ENCODE results near the gene TARS1. TPM values are rescaled to one million over a fixed set of nuclear protein-coding genes. Genes with fewer than 3 reads are reported as not detected.

The TARS1 gene
- total RNA-seq, 1 experiment from 2014 or later, result 417 TPM

- no peak overlapping the region for H2AK5ac ChIP-seq (ENCODE audit: insufficient read length, low read length)
- H3K14ac ChIP-seq (ENCODE audit: insufficient read depth, low read length), result no peak overlapping the region
- H3K4me1 Mint-ChIP-seq, result peaks cover 1 to 3% of the 10 kb centered on the region in 2 experiments; a peak in 3 of 4 replicates
- H3K9me3 ChIP-seq (ENCODE audit: control insufficient read depth, low read depth, low read length), result no peaks in the 10 kb centered on the region
- H2BK20ac ChIP-seq (ENCODE audit: low read depth, low read length, poor library complexity, severe bottlenecking), result no peak overlapping the region
- no peak overlapping the region for H3K23ac ChIP-seq (ENCODE audit: insufficient read length, low read depth, low read length)
- H4K8ac ChIP-seq (replicated peaks; ENCODE audit: insufficient read length, low read depth, low read length), result no peak overlapping the region
- H3K18ac ChIP-seq (ENCODE audit: insufficient read length, low read depth, low read length), result no peak overlapping the region
- H3K4me2 ChIP-seq (ENCODE audit: insufficient read depth, insufficient read length, low read length), result no peak overlapping the region
- H2BK5ac ChIP-seq (ENCODE audit: insufficient read length, low read length), result no peak overlapping the region
- H4K5ac ChIP-seq (ENCODE audit: insufficient read length, low read depth, low read length), result no peak overlapping the region
- H2BK120ac ChIP-seq (ENCODE audit: low read depth, low read length, poor library complexity, severe bottlenecking), result no peak overlapping the region
- H2AFZ ChIP-seq (ENCODE audit: low read length), result no peak overlapping the region
- H3K4ac ChIP-seq (ENCODE audit: low read depth, low read length), result no peak overlapping the region
- H3K4me1 ChIP-seq (ENCODE audit: insufficient read depth, low read length), result no peaks in the 10 kb centered on the region
- no peaks in the 10 kb centered on the region for H3K79me2 ChIP-seq (ENCODE audit: insufficient read depth, low read length)
- H2BK12ac ChIP-seq (ENCODE audit: insufficient read length, low read depth, low read length), result no peak overlapping the region
- no peak overlapping the region for H2BK15ac ChIP-seq (ENCODE audit: low read depth, low read length)
- TF ChIP-seq CTCF (conservative IDR thresholded peaks at IDR 0.05), result no peak
- H3K79me1 ChIP-seq (ENCODE audit: insufficient read depth, low read depth, low read length, poor library complexity, severe bottlenecking), result no peaks in the 10 kb centered on the region
- no peak overlapping the region for H3K27ac Mint-ChIP-seq
- peaks cover 81 to 98% (median 96%) of the 10 kb centered on the region in 3 experiments; a peak in 6 of 7 replicates for H3K36me3 Mint-ChIP-seq (ENCODE audit: insufficient read depth in 1 of 3, low read depth in 3 of 3)
- DNase-seq, result no peak
- H4K20me1 ChIP-seq (ENCODE audit: control insufficient read depth, insufficient read depth, insufficient read length), result no peaks in the 10 kb centered on the region
- no peaks in the 10 kb centered on the region for H3K27me3 ChIP-seq (ENCODE audit: insufficient read depth, low read length)
- WGBS (ENCODE audit: extremely low coverage, insufficient read length, low lambda C conversion rate), result no CpG with 5 or more reads among the region's 3 CpGs
- H3K9me3 Mint-ChIP-seq, result no peaks in the 10 kb centered on the region
- H3K27ac ChIP-seq (ENCODE audit: insufficient read length, low read depth, low read length), result no peak overlapping the region
- no peaks in the 10 kb centered on the region for H3K27me3 Mint-ChIP-seq (ENCODE audit: low read depth)
- no peak overlapping the region for H3K9ac ChIP-seq (ENCODE audit: extremely low read depth, insufficient read length, low read length)
- no peak overlapping the region for H4K91ac ChIP-seq (ENCODE audit: insufficient read length, low read depth, low read length)
- H3K56ac ChIP-seq (ENCODE audit: insufficient read length, low read depth, low read length), result no peak overlapping the region
- H3K4me3 Mint-ChIP-seq, result no peak overlapping the region
- H3T11ph ChIP-seq (ENCODE audit: low read length), result no peak overlapping the region
- H3K23me2 ChIP-seq (ENCODE audit: insufficient read length, low read depth, low read length, poor library complexity, severe bottlenecking), result no peaks in the 10 kb centered on the region
Observed at GRCh38 chr5:33465120-33465519, 24.4 kb downstream of the TARS1 start.
